ENCODE measurements around the gene MRE11.

Gene MRE11

DNA sequence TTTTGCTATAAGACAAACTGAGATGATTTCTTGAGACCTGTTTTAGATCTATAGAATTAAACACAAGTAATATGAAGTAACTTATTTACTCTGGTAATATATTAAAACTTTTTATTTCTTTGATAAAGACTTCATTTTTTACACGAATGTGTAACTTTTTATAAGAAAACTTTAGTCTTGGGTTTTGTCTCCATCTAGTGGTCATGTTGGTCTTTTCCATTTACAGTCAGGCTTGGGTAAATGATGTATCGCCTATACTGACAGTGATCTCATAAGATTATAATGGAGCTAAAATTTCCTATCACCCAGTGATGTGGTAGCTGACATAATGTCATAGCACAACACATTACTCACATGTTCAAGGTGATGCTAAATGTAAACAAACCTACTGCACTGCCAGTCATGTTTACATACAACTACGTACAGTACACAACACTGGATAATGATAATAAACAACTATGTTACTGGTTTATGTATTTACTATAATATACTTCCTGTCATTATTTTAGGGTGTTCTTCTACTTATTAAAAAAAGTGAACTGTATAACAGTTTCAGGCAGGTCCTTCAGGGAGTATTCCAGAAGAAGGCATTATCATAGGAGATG lies 11.1 kb upstream of the MRE11 start:
- no peak for DNase-seq

GRCh38 chr11:94501522-94501921 lies 7.9 kb upstream of the MRE11 start:
- DNase-seq: no peak

DNA sequence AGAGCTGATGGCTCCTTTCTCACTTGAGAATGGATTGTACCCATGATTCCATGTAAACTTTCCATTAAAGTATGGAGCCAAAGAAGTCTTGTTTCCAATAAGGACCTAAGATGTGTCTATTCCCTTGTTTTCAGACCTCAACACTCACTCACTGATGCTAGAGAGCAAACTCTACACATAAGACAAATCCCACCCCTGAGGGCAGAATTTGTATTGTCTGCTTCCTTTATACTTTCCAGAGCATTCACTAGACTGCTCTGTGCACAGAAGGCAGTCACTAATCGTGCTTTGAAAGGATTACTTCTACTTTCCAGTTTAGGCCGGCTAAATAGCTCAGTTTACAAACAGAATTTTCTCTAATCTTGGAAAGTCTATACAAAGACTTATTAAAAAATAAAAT lies 6.5 kb upstream of the MRE11 start:
- no peak for DNase-seq

DNA sequence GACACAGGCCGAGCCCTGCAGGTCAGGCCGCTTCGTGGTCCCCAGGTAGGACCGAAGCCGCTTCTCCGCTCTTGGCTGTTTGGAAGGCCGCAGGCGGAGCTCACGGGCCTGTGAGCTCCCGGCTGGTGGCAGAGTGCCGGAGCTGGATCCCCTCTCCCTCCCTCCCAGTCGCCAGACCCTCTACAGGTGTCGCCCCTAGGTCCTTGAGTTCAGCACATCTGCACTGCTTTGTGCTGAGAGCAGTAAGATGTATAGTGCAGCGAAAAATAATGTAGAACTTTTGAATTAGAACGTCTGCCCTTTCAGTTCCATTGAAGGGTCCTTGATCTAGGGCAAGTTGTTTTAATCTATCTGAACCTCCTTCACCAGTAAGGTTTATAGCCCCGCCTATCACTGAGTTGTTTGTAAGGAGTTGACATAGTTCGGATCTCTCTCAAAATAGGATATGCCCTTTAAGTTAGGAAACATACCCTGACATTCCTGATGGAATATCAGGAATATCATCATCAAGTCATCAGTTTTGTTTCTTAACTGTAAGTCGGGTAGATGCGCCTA lies 559 bp upstream of the MRE11 start:
- no peak for DNase-seq

- no peak for DNase-seq
Observed at GRCh38 chr11:94486068-94486467, 7.6 kb downstream of the MRE11 start.

DNA sequence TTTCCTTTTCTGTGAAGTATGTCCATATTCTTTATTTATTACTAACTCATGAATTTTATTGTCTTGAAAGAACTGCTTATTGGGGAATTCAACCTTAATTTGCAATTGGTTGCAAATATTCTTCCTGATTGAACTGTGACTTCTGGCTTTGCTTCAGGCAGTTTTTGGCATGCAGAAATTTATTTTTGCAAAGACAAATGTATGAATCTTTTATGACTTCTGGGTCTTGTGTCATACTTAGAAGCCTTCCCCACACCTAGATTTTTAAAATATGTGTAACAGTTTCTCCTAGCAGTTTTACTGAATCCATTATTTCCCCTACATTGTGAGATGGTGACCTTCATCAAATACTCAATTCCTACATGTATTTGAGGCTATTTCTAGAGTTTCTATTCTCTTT lies 12.3 kb downstream of the MRE11 start:
- DNase-seq: no peak

DNA sequence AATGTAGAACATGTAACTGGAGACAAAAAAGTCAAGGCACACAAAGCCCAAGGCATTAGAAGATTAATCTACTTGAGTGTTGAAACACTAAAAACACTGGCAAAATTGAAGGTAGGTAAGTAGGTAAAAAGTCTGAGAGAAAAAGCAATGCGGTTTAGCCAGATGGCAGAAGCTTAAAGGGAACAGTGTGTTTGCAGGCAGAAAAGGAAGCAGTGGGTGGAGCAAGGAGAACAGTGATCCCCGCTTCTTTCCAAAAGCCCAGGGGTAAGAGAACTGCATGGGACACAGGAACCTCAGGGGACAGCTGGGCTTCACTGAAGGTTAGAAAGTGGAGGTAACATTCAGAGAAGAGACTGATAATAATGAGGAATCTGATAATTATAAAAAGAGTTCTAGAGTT lies 16.0 kb downstream of the MRE11 start:
- no peak for DNase-seq

DNA sequence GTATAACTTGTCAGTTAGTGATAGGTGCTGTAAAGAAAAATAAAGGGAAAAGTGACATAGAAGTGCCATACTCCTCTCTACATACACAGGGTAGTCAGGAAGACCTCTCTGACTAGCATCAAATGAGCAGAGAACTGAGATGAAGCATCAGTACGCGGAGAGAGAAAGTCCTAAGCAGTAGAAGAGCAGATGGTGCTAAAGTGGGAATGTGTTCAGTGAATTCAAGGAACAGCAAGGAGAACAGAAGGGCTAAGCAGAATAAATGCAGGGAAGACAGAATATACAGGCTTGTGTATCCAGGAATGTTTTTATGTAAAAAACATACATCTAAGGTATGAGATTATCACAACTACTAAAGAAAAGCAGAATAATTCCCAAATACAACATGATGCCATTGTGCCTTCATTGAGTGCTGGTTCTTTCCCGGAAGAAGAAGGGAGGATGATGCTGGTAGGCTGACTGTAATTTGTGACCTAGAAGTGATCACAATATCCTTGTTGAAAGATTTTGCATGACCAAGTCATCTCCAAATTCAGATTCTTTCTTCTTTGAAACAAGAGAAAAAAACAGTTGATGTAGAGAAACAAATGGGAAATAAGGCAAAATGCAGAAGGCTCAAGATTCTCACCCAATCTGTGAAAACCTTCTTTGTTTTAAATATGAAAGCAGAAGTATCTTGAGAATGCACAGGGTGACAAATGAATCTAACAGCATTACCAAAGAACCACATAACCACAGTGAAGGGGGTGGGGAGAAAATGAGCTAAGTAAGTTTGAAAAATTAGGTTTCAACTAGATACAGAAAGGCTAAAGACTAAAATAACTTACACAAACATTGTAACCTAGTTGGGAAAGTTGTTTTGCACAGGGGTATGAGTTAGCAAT lies 20.5 kb downstream of the MRE11 start:
- DNase-seq: no peak

- DNase-seq: no peak
Observed at GRCh38 chr11:94469416-94469815, 24.2 kb downstream of the MRE11 start.

DNA sequence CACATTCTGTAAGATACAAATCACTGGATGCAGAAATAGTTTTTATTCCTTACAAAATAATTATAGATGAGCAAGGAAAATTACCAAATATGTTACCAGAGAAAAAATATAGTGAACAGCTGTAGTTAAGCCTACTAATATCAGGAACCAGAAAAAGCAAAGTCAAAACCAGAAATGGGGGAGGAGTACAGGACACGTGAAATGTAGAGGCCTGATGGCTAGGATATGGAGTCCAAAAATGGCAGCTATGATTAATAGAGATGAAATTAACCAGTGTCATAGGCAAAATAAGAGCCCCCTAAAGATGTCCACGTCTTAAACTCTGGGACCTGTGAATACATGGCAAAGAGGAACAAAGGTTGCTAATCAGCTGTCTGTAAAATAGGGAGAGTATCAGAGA lies 34.1 kb downstream of the MRE11 start:
- DNase-seq: no peak

DNA sequence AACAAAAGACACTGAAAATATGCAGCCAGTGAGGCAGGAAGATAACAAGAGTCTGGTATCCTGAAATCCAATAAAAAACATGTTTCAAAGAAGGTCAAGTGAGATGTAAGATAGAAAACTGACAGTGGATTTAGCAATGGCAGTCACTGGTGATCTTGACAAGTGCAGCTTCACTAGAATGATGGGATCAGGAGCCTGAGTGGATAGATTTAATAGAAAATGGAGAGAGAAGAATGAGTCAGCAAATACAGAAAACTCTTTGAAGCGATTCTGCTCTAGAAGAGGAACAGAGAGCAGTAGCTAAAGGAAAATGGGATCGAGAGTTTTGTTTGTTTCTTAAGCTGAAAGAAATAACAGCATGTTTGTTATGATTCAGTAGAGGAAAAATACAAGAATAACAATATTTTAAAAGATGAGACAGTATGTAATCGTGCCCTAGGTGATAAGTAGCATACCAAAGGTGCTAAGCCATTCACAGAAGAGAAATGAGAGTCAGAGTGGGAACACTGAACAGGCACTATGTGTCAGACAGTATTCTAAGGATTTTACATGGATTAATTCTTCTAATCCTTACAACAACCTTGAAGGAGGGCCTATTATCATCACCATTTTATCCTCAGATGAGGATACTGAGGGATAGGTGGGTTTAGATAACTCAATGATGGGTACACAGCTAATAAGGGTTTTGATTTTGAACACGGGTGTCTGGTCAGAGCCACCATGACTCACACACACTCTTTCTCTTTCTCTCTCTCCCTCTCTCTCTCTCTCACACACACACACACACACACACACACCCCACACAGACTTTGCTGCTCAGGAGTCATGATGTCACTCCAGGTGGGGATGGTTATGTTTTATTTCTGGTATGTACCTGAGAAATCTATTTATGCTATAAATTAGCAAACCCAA lies 36.3 kb downstream of the MRE11 start:
- DNase-seq: no peak

DNA sequence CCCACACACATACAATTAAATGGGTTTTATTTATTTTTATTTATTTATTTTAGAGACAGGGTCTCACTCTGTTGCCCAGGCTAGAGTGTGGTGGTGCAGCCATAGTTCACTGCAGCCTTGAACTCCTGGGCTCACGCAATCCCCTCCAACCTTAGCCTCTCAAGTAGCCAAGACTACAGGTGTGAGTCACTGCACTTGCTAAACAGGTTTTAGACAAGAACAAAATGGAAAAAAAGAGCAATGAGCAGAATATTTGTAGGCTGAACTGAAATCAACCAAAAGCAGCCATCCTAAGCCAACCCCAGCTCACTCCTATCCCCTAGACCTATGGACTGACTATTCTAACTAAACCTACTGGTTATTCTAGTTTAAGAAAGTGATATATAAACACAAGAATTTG lies 37.8 kb downstream of the MRE11 start:
- DNase-seq: no peak

- DNase-seq: no peak
Observed at GRCh38 chr11:94454301-94454700, 39.3 kb downstream of the MRE11 start.

GRCh38 chr11:94452988-94453387 lies 40.7 kb downstream of the MRE11 start:
- no peak for DNase-seq

DNA sequence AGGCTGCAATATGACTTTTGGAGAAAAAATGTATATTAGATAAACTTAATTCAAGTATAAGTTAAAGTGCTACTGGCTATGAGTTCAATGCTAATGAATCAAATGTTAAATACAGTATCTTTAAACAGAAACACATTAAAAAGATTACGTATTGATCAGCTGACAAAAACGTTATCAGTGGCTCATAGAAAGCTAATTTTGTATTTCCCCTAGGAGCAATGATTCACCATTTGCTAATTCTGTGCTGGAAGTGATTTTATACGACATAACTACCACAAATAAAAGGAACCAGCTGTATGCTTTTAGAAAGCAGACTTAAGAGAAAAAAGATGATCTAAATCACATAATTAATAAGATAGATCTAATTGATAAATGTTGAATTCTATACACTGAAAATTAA lies 43.6 kb downstream of the MRE11 start:
- DNase-seq: no peak

DNA sequence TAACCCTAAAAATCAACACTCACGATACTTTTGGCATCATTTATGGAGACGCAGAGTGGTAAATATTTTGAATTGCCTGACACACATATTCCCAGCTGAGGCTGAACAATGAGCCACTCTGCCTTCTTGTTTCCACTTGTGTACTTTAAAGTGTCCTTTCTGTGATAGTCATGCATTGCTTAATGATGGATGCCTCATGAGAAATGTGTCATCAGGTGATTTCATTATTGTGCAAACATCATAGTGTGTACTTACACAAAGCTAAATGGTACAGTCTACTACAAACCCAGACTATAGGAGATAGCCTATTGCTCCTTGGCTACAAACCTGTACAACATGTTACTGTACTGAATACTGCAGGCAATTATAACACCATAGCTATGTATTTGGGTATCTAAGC lies 44.2 kb downstream of the MRE11 start:
- DNase-seq: no peak

DNA sequence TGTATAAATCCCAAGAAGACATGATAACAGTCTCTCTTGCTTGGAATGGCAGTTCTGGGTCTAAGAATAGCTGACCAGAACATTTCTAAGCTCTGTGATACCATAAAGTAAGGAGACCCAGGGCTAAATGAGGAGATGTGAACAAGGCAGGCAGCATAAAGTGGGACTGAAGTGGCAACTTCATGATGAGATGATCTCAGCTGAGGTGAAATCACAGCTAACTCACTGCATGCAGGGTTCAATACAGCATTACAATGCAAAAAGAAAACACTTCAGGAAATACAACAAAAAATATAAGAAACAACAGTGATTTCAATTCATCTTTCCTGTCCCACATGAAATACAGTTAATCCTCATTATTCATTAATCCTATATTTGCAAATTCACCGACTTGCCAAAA lies 44.6 kb downstream of the MRE11 start:
- no peak for DNase-seq

DNA sequence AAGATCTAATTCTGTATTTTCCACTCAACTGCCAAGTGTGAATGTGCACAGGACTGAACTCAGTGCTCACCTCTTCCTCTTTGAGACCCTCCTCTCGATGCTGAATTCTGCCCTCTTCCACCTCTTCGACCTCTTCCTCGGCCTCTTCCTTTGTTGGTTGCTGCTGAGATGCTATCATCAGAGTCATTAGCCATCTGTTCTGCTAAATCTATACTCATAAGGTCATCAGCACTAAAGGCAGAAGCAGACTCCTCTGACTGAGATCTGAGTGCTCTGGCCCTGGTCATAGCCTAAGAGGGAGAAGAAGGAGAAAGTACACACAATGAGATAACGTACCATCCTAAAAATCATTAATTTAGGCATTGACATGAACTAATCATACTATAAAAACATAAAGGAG lies 46.5 kb downstream of the MRE11 start:
- no peak for DNase-seq

DNA sequence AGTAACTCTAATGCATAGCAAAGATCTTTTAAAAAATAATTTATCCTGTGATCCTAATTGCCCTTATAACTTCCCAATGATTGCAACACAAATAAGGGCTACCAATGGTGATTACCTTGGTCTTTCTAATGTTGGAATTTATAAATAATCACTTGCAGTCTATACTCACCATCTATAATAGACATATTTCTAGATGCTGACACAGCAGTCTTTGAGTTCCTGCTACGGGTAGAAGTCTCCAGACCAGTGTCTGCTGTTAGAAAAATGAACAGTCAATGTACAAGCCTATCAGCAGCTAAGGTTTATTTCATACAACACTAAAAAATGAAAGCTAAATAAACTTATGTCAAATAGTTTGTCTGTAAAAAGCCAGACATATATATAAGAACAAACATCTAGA lies 48.0 kb downstream of the MRE11 start:
- no peak for DNase-seq

GRCh38 chr11:94433049-94433448 lies 60.6 kb downstream of the MRE11 start:
- DNase-seq: no peak

GRCh38 chr11:94424662-94425061 lies 69.0 kb downstream of the MRE11 start:
- no peak for DNase-seq

- DNase-seq: no peak
Observed at GRCh38 chr11:94424011-94424410, 69.6 kb downstream of the MRE11 start.

GRCh38 chr11:94423507-94423906 lies 70.1 kb downstream of the MRE11 start:
- no peak for DNase-seq
